GM23338 (cell line): ENCODE results near the gene UBTD1. TPM values are rescaled to one million over a fixed set of nuclear protein-coding genes. Genes with fewer than 3 reads are reported as not detected.

Experiments
- ATAC-seq: fragments of 200-7000 bp; cut with Tn5 transposase; 3 replicates; pipeline ENCODE4 v1.9.1; 2020
- DNase-seq: peaks from one replicate; pipeline ENCODE4 v3.0.0-alpha.2; 2015; ENCODE audit warnings: low spot score
- H2AFZ ChIP-seq: fragments of 200-600 bp; sonication (generic); 2 replicates; pipeline ENCODE4 v1.8.0; 2016; ENCODE audit warnings: antibody characterized with exemption, mild to moderate bottlenecking, moderate library complexity
- H3F3A ChIP-seq: fragments of 200-600 bp; sonication (generic); replicated peaks from 2 replicates; pipeline ENCODE4 v1.8.0; 2017; ENCODE audit warnings: antibody characterized with exemption, mixed run types, low read depth
- H3K27ac ChIP-seq: fragments of 200-600 bp; sonication (generic); 2 replicates; pipeline ENCODE4 v1.6.1; 2016; ENCODE audit warnings: low read depth
- H3K27me3 ChIP-seq: fragments of 200-600 bp; sonication (generic); 2 replicates; pipeline ENCODE4 v1.8.0; 2016; ENCODE audit warnings: mild to moderate bottlenecking, mixed run types, moderate library complexity; ENCODE audit not compliant: insufficient read depth
- H3K36me3 ChIP-seq: fragments of 200-600 bp; sonication (generic); 2 replicates; pipeline ENCODE4 v1.8.0; 2016; ENCODE audit warnings: mild to moderate bottlenecking; ENCODE audit not compliant: insufficient read depth
- H3K4me1 ChIP-seq: fragments of 200-600 bp; sonication (generic); 2 replicates; pipeline ENCODE4 v1.8.0; 2016; ENCODE audit warnings: mild to moderate bottlenecking, moderate library complexity; ENCODE audit not compliant: insufficient read depth
- H3K4me2 ChIP-seq: fragments of 200-600 bp; sonication (generic); 2 replicates; pipeline ENCODE4 v1.7.1; 2017; ENCODE audit warnings: mixed run types
- H3K4me3 ChIP-seq: fragments of 200-600 bp; sonication (generic); 2 replicates; pipeline ENCODE4 v1.6.1; 2016; ENCODE audit warnings: mixed run types
- H3K79me2 ChIP-seq: fragments of 200-600 bp; sonication (generic); replicated peaks from 2 replicates; pipeline ENCODE4 v1.8.0; 2017; ENCODE audit warnings: mild to moderate bottlenecking; ENCODE audit not compliant: insufficient read depth
- H3K9me2 ChIP-seq: fragments of 200-600 bp; sonication (generic); 2 replicates; pipeline ENCODE4 v1.8.0; 2017; ENCODE audit not compliant: insufficient read depth
- H4K20me1 ChIP-seq: fragments of 200-600 bp; sonication (generic); replicated peaks from 2 replicates; pipeline ENCODE4 v1.8.0; 2017; ENCODE audit warnings: mild to moderate bottlenecking; ENCODE audit not compliant: insufficient read depth
- H3K27ac Mint-ChIP-seq: 2 replicates; pipeline ENCODE4 v1.8.0; 2020; ENCODE audit warnings: inconsistent platforms, mild to moderate bottlenecking, moderate library complexity, mixed read lengths
- H3K27me3 Mint-ChIP-seq: 3 replicates; pipeline ENCODE4 v1.8.0; 2022; ENCODE audit warnings: low read depth, mild to moderate bottlenecking, moderate library complexity, mixed read lengths, inconsistent platforms; ENCODE audit not compliant: insufficient read depth, poor library complexity
- H3K36me3 Mint-ChIP-seq: 3 replicates; pipeline ENCODE4 v1.8.0; 2021; ENCODE audit warnings: low read depth, mild to moderate bottlenecking, inconsistent platforms, moderate library complexity, mixed read lengths
- H3K4me1 Mint-ChIP-seq: 3 replicates; pipeline ENCODE4 v1.8.0; 2020; ENCODE audit warnings: mild to moderate bottlenecking, inconsistent platforms, mixed read lengths
- H3K4me3 Mint-ChIP-seq: 3 replicates; pipeline ENCODE4 v1.8.0; 2021; ENCODE audit warnings: moderate library complexity, mild to moderate bottlenecking, inconsistent platforms, mixed read lengths
- H3K9me3 Mint-ChIP-seq: 3 replicates; pipeline ENCODE4 v1.8.0; 2020; ENCODE audit warnings: moderate library complexity, mild to moderate bottlenecking, inconsistent platforms, mixed read lengths
- CREB1 ChIP-seq: fragments of 250-450 bp; sonication (Bioruptor Pico); IDR thresholded peaks from 2 replicates; pipeline ENCODE4 v1.5.0; 2020; ENCODE audit warnings: low read depth, mild to moderate bottlenecking, moderate library complexity
- EZH2 ChIP-seq: fragments of 200-600 bp; sonication (generic); IDR thresholded peaks from one replicate; pipeline ENCODE4 v1.8.0; 2017; ENCODE audit warnings: antibody characterized with exemption, mild to moderate bottlenecking, low read depth; ENCODE audit not compliant: unreplicated experiment
- EZH2phosphoT487 ChIP-seq: fragments of 200-600 bp; sonication (generic); IDR thresholded peaks from one replicate; pipeline ENCODE4 v1.8.1; 2018; ENCODE audit warnings: antibody characterized with exemption; ENCODE audit not compliant: unreplicated experiment
- JUNB ChIP-seq: IDR thresholded peaks from one replicate; pipeline ENCODE4 v1.6.1; 2016; ENCODE audit warnings: antibody characterized with exemption; ENCODE audit not compliant: unreplicated experiment
- NANOG ChIP-seq: IDR thresholded peaks from 2 replicates; pipeline ENCODE4 v1.6.1; 2016; ENCODE audit warnings: antibody characterized with exemption, borderline replicate concordance
- POLR2AphosphoS5 ChIP-seq: IDR thresholded peaks from 2 replicates; pipeline ENCODE4 v1.6.1; 2016; ENCODE audit warnings: antibody characterized with exemption, low read depth
- STAT1 ChIP-seq: IDR thresholded peaks from one replicate; pipeline ENCODE4 v1.6.1; 2016; ENCODE audit warnings: antibody characterized with exemption; ENCODE audit not compliant: unreplicated experiment
- ZNF114 ChIP-seq: fragments of 250-450 bp; sonication (Bioruptor Pico); IDR thresholded peaks from 2 replicates; pipeline ENCODE4 v1.5.0; 2020; ENCODE audit warnings: mild to moderate bottlenecking, moderate library complexity
- ZNF331 ChIP-seq: fragments of 250-450 bp; sonication (Bioruptor Pico); IDR thresholded peaks from 2 replicates; pipeline ENCODE4 v1.5.0; 2020; ENCODE audit warnings: low read depth, mild to moderate bottlenecking, moderate library complexity
- polyA plus RNA-seq: library from polyadenylated mRNA; unstranded; fragments of >200 nt; fragmentation: Nextera tagmentation; extraction: Ambion mirVana; gene quantifications from 2 replicates; pipeline ENCODE4 v1.2.1, GENCODE V29; 2016
- total RNA-seq: library from RNA; depleted of rRNA; stranded (reverse); fragments of >200 nt; shearing (Covaris generic); gene quantifications from 2 replicates; pipeline ENCODE4 v1.2.3, GENCODE V29; 2014
- TF ChIP-seq, protein P1 (sequence below): fragments of 250-450 bp; sonication (Bioruptor Pico); IDR thresholded peaks from 2 replicates; pipeline ENCODE4 v1.5.0; 2020; ENCODE audit warnings: mild to moderate bottlenecking, moderate library complexity
- TF ChIP-seq, protein P2 (sequence below), 2 experiments: fragments of 200-600 bp in 1 of 2; sonication (generic) in 1 of 2; conservative IDR thresholded peaks; 2 replicates each; pipeline versions ENCODE4 v1.5.1 to v1.6.1; 2016 to 2017; ENCODE audit warnings: antibody characterized with exemption in 2 of 2, low read depth in 2 of 2, mild to moderate bottlenecking in 2 of 2, moderate library complexity in 1 of 2
- TF ChIP-seq, protein P3 (sequence below): IDR thresholded peaks from 2 replicates; pipeline ENCODE4 v1.6.1; 2016; ENCODE audit warnings: antibody characterized with exemption
- TF ChIP-seq, protein P4 (sequence below): IDR thresholded peaks from one replicate; pipeline ENCODE4 v1.6.1; 2018; ENCODE audit warnings: antibody characterized with exemption; ENCODE audit not compliant: unreplicated experiment

UBTD1 gene
- total and polyA plus RNA-seq, 2 experiments from 2014 or later: 17.3 to 29.0 TPM

DNA sequence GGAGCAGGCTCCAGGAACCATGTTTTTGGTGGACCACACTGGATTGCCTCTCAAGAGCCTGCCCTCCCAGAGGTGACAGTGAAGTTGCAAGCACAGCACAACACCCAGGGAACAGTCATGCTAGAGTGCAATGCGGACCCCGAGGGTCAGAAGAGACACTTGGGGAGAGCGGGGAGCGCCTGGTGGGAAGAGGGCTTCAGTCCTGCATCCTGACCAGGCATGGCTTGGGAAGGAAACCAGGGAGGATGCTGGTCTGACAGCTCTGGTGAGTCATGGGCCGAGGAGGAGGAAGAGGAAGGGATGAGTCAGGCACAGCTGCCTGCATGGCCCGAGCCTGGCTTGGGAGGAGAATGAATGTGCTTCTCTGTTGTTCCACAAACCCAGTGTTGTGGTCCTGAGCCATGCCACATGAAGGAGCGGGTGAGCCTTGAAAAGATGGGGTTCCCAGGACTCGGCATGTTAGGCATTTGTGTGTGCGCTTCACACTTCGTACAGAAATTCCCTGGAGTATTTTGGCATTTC lies 44.4 kb downstream of the UBTD1 start:
- no peak overlapping the region for H3K27ac ChIP-seq

More for the DNA sequence above, 44.4 kb downstream of the UBTD1 start:
- TF ChIP-seq JUNB (no peak), EZH2phosphoT487 (no peak), EZH2 (no peak), CREB1 (no peak), STAT1 (no peak), ZNF114 (CRISPR knock-in tag) (no peak), POLR2AphosphoS5 (no peak), NANOG (no peak), ZNF331 (CRISPR knock-in tag) (no peak)
- TF ChIP-seq, protein P1, sequence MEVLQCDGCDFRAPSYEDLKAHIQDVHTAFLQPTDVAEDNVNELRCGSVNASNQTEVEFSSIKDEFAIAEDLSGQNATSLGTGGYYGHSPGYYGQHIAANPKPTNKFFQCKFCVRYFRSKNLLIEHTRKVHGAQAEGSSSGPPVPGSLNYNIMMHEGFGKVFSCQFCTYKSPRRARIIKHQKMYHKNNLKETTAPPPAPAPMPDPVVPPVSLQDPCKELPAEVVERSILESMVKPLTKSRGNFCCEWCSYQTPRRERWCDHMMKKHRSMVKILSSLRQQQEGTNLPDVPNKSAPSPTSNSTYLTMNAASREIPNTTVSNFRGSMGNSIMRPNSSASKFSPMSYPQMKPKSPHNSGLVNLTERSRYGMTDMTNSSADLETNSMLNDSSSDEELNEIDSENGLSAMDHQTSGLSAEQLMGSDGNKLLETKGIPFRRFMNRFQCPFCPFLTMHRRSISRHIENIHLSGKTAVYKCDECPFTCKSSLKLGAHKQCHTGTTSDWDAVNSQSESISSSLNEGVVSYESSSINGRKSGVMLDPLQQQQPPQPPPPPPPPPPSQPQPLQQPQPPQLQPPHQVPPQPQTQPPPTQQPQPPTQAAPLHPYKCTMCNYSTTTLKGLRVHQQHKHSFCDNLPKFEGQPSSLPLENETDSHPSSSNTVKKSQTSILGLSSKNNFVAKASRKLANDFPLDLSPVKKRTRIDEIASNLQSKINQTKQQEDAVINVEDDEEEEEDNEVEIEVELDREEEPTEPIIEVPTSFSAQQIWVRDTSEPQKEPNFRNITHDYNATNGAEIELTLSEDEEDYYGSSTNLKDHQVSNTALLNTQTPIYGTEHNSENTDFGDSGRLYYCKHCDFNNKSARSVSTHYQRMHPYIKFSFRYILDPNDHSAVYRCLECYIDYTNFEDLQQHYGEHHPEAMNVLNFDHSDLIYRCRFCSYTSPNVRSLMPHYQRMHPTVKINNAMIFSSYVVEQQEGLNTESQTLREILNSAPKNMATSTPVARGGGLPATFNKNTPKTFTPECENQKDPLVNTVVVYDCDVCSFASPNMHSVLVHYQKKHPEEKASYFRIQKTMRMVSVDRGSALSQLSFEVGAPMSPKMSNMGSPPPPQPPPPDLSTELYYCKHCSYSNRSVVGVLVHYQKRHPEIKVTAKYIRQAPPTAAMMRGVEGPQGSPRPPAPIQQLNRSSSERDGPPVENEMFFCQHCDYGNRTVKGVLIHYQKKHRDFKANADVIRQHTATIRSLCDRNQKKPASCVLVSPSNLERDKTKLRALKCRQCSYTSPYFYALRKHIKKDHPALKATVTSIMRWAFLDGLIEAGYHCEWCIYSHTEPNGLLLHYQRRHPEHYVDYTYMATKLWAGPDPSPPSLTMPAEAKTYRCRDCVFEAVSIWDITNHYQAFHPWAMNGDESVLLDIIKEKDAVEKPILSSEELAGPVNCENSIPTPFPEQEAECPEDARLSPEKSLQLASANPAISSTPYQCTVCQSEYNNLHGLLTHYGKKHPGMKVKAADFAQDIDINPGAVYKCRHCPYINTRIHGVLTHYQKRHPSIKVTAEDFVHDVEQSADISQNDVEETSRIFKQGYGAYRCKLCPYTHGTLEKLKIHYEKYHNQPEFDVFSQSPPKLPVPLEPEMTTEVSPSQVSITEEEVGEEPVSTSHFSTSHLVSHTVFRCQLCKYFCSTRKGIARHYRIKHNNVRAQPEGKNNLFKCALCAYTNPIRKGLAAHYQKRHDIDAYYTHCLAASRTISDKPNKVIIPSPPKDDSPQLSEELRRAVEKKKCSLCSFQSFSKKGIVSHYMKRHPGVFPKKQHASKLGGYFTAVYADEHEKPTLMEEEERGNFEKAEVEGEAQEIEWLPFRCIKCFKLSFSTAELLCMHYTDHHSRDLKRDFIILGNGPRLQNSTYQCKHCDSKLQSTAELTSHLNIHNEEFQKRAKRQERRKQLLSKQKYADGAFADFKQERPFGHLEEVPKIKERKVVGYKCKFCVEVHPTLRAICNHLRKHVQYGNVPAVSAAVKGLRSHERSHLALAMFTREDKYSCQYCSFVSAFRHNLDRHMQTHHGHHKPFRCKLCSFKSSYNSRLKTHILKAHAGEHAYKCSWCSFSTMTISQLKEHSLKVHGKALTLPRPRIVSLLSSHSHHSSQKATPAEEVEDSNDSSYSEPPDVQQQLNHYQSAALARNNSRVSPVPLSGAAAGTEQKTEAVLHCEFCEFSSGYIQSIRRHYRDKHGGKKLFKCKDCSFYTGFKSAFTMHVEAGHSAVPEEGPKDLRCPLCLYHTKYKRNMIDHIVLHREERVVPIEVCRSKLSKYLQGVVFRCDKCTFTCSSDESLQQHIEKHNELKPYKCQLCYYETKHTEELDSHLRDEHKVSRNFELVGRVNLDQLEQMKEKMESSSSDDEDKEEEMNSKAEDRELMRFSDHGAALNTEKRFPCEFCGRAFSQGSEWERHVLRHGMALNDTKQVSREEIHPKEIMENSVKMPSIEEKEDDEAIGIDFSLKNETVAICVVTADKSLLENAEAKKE: no peak
- TF ChIP-seq, protein P2, sequence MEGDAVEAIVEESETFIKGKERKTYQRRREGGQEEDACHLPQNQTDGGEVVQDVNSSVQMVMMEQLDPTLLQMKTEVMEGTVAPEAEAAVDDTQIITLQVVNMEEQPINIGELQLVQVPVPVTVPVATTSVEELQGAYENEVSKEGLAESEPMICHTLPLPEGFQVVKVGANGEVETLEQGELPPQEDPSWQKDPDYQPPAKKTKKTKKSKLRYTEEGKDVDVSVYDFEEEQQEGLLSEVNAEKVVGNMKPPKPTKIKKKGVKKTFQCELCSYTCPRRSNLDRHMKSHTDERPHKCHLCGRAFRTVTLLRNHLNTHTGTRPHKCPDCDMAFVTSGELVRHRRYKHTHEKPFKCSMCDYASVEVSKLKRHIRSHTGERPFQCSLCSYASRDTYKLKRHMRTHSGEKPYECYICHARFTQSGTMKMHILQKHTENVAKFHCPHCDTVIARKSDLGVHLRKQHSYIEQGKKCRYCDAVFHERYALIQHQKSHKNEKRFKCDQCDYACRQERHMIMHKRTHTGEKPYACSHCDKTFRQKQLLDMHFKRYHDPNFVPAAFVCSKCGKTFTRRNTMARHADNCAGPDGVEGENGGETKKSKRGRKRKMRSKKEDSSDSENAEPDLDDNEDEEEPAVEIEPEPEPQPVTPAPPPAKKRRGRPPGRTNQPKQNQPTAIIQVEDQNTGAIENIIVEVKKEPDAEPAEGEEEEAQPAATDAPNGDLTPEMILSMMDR (conservative IDR thresholded peaks at IDR 0.05; ENCODE audit: low read depth in 2 of 2): no peak
- TF ChIP-seq, protein P3, sequence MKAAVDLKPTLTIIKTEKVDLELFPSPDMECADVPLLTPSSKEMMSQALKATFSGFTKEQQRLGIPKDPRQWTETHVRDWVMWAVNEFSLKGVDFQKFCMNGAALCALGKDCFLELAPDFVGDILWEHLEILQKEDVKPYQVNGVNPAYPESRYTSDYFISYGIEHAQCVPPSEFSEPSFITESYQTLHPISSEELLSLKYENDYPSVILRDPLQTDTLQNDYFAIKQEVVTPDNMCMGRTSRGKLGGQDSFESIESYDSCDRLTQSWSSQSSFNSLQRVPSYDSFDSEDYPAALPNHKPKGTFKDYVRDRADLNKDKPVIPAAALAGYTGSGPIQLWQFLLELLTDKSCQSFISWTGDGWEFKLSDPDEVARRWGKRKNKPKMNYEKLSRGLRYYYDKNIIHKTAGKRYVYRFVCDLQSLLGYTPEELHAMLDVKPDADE: no peak
- TF ChIP-seq, protein P4, sequence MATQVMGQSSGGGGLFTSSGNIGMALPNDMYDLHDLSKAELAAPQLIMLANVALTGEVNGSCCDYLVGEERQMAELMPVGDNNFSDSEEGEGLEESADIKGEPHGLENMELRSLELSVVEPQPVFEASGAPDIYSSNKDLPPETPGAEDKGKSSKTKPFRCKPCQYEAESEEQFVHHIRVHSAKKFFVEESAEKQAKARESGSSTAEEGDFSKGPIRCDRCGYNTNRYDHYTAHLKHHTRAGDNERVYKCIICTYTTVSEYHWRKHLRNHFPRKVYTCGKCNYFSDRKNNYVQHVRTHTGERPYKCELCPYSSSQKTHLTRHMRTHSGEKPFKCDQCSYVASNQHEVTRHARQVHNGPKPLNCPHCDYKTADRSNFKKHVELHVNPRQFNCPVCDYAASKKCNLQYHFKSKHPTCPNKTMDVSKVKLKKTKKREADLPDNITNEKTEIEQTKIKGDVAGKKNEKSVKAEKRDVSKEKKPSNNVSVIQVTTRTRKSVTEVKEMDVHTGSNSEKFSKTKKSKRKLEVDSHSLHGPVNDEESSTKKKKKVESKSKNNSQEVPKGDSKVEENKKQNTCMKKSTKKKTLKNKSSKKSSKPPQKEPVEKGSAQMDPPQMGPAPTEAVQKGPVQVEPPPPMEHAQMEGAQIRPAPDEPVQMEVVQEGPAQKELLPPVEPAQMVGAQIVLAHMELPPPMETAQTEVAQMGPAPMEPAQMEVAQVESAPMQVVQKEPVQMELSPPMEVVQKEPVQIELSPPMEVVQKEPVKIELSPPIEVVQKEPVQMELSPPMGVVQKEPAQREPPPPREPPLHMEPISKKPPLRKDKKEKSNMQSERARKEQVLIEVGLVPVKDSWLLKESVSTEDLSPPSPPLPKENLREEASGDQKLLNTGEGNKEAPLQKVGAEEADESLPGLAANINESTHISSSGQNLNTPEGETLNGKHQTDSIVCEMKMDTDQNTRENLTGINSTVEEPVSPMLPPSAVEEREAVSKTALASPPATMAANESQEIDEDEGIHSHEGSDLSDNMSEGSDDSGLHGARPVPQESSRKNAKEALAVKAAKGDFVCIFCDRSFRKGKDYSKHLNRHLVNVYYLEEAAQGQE: no peak
- 0 out of 2 replicates have a peak, but pooled peaks cover 7% of the 10 kb centered on the region for H3F3A ChIP-seq
- no peak for DNase-seq
- Mint-ChIP-seq H3K9me3 (no peaks in the 10 kb centered on the region; the same call in 2 of the 3 replicates), H3K36me3 (no peaks in the 10 kb centered on the region), H3K27me3 (peaks cover 8% of the 10 kb centered on the region), H3K4me3 (no peak overlapping the region), H3K27ac (peak overlapping the region; percentile 7), H3K4me1 (peaks cover 32% of the 10 kb centered on the region)
- H3K27me3 ChIP-seq: no peaks in the 10 kb centered on the region
- no peaks in the 10 kb centered on the region for H3K9me2 ChIP-seq
- H4K20me1 ChIP-seq: no peaks in the 10 kb centered on the region
- H3K4me3 ChIP-seq: no peak overlapping the region
- H3K36me3 ChIP-seq: no peaks in the 10 kb centered on the region
- peaks cover 9% of the 10 kb centered on the region for H3K79me2 ChIP-seq
- peaks cover 19% of the 10 kb centered on the region for H3K4me1 ChIP-seq
- H2AFZ ChIP-seq: no peak overlapping the region
- no peak for ATAC-seq
- no peak overlapping the region for H3K4me2 ChIP-seq
